Panc1 (cell line): ENCODE data around the gene PML.

Experiments used
- POLR2AphosphoS5 ChIP-seq: IDR thresholded peaks from 2 replicates; pipeline ENCODE4 v1.6.1; 2012; ENCODE audit warnings: mild to moderate bottlenecking, low read depth, low read length, moderate library complexity
- TCF7L2 ChIP-seq: IDR thresholded peaks from 2 replicates; pipeline ENCODE4 v1.6.1; 2011; ENCODE audit warnings: mild to moderate bottlenecking, low read depth, low read length, inconsistent platforms
- TF ChIP-seq, protein P1 (sequence below): fragments of 450-650 bp; IDR thresholded peaks from 2 replicates; pipeline ENCODE4 v1.5.1; 2017; ENCODE audit warnings: mild to moderate bottlenecking
- TF ChIP-seq, protein P2 (sequence below), 2 experiments: IDR thresholded peaks; 2 replicates each; pipeline ENCODE4 v1.6.1; 2011 to 2012; ENCODE audit warnings: low read depth in 2 of 2, control low read depth in 1 of 2, low read length in 1 of 2, mild to moderate bottlenecking in 1 of 2, moderate library complexity in 1 of 2; ENCODE audit not compliant: insufficient read depth in 1 of 2

- TF ChIP-seq, protein P1, sequence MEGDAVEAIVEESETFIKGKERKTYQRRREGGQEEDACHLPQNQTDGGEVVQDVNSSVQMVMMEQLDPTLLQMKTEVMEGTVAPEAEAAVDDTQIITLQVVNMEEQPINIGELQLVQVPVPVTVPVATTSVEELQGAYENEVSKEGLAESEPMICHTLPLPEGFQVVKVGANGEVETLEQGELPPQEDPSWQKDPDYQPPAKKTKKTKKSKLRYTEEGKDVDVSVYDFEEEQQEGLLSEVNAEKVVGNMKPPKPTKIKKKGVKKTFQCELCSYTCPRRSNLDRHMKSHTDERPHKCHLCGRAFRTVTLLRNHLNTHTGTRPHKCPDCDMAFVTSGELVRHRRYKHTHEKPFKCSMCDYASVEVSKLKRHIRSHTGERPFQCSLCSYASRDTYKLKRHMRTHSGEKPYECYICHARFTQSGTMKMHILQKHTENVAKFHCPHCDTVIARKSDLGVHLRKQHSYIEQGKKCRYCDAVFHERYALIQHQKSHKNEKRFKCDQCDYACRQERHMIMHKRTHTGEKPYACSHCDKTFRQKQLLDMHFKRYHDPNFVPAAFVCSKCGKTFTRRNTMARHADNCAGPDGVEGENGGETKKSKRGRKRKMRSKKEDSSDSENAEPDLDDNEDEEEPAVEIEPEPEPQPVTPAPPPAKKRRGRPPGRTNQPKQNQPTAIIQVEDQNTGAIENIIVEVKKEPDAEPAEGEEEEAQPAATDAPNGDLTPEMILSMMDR, result peak; percentile 81; the same call in 1 of the 2 replicates
- TF ChIP-seq POLR2AphosphoS5, result no peak
- TF ChIP-seq, protein P2, sequence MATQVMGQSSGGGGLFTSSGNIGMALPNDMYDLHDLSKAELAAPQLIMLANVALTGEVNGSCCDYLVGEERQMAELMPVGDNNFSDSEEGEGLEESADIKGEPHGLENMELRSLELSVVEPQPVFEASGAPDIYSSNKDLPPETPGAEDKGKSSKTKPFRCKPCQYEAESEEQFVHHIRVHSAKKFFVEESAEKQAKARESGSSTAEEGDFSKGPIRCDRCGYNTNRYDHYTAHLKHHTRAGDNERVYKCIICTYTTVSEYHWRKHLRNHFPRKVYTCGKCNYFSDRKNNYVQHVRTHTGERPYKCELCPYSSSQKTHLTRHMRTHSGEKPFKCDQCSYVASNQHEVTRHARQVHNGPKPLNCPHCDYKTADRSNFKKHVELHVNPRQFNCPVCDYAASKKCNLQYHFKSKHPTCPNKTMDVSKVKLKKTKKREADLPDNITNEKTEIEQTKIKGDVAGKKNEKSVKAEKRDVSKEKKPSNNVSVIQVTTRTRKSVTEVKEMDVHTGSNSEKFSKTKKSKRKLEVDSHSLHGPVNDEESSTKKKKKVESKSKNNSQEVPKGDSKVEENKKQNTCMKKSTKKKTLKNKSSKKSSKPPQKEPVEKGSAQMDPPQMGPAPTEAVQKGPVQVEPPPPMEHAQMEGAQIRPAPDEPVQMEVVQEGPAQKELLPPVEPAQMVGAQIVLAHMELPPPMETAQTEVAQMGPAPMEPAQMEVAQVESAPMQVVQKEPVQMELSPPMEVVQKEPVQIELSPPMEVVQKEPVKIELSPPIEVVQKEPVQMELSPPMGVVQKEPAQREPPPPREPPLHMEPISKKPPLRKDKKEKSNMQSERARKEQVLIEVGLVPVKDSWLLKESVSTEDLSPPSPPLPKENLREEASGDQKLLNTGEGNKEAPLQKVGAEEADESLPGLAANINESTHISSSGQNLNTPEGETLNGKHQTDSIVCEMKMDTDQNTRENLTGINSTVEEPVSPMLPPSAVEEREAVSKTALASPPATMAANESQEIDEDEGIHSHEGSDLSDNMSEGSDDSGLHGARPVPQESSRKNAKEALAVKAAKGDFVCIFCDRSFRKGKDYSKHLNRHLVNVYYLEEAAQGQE (IDR thresholded peaks at IDR 0.05; ENCODE audit: insufficient read depth in 1 of 2, low read depth in 2 of 2, low read length in 1 of 2), result no peak
- TF ChIP-seq TCF7L2, result no peak
Measured at GRCh38 chr15:74036271-74037170, 42.0 kb downstream of the PML start.
